ENCODE measurements around the gene PRM2. TPM values are rescaled to one million over a fixed set of nuclear protein-coding genes. Genes with fewer than 3 reads are reported as not detected.

The PRM2 gene
- polyA plus RNA-seq, 3 donors: not detected

GRCh38 chr16:11232852-11233726 lies 43.2 kb downstream of the PRM2 start:
- no peak for DNase-seq (ENCODE audit: low read depth in 3 of 3, low spot score in 2 of 3)

DNA sequence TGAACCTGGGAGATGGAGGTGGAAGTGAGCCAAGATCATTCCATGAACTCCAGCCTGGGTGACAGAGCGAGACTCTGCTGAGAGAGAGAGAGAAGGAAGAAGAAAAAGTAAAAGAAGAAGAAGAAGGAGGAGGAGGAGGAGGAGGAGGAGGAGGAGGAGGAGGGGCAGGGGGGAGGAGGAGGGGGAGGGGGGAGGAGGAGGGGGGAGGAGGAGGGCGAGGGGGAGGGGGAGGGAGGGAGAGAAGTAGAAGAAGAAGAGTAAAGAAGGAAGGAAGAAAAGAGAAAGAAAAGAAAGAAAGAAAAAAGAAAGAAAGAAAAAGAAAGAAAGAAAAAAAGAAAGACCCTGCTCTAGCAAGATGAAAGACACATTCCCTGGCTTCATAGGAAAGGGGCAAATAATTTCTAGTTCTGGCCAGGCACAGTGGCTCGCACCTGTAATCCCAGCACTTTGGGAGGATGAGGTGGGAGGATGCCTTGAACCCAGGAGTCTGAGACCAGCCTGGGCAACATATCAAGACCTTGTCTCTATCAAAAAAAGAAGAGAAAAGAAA lies 43.9 kb downstream of the PRM2 start:
- no peak for DNase-seq (ENCODE audit: low read depth in 3 of 3, low spot score in 2 of 3)

- no peak for DNase-seq (ENCODE audit: low read depth in 3 of 3, low spot score in 2 of 3)
These were observed 44.8 kb downstream of the PRM2 start for GRCh38 chr16:11231367-11231970.

GRCh38 chr16:11229906-11230305 lies 46.4 kb downstream of the PRM2 start:
- no peak for DNase-seq (ENCODE audit: low read depth in 3 of 3, low spot score in 2 of 3)

DNA sequence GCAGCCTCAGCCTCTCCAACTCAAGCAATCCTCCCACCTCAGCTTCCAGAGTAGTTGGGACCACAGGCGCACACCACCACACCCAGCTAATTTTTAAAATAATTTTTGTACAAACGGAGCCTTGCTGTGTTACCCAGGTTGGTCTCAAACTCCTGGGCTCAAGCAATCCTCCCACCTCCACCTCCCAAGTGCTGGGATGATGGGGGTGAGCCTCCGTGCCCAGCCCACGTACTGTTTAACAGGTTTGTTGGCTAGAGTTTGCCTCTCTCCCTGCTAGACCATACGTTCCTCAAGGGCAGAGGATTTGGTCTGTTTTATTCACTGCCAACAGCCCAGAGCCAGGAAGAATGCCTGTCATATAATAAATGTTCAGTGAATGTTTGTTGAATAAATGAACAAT lies 46.8 kb downstream of the PRM2 start:
- no peak for DNase-seq (ENCODE audit: low read depth in 3 of 3, low spot score in 2 of 3)

GRCh38 chr16:11225677-11226549 lies 50.4 kb downstream of the PRM2 start:
- no peak for DNase-seq (ENCODE audit: low read depth in 3 of 3, low spot score in 2 of 3)

Other genes starting within 250 kb of the PRM2 start
- gene SOCS1, start 20.3 kb downstream of the PRM2 start, polyA plus RNA-seq (ENCODE audit: insufficient read length in 3 of 3): 1 to 10 TPM; 3.4 to 6.6 (median 4.9) TPM
- gene TNP2, start 7.2 kb downstream of the PRM2 start, polyA plus RNA-seq (ENCODE audit: insufficient read length in 3 of 3): not detected
- gene PRM3, start 2.9 kb downstream of the PRM2 start, polyA plus RNA-seq (ENCODE audit: insufficient read length in 3 of 3): not detected
- gene PRM1, start 4.8 kb upstream of the PRM2 start, polyA plus RNA-seq (ENCODE audit: insufficient read length in 3 of 3): not detected
- gene RMI2, start 69.0 kb upstream of the PRM2 start, polyA plus RNA-seq (ENCODE audit: insufficient read length in 3 of 3): 10 to 100 TPM; 26.3 to 37.1 (median 26.7) TPM

All from right renal cortex interstitium (tissue), 3 donors.